IMR-90 (cell line): Measurements from ENCODE around the gene LAMA3.

ENCODE experiments used
- CEBPB ChIP-seq: IDR thresholded peaks from 2 replicates; pipeline ENCODE4 v1.6.1; 2012; ENCODE audit warnings: low read depth, low read length, improper control_type of control experiment
- CHD1 ChIP-seq: IDR thresholded peaks from 2 replicates; pipeline ENCODE4 v1.6.1; 2012; ENCODE audit warnings: low read depth, low read length, improper control_type of control experiment
- ELK1 ChIP-seq: fragments of 150-350 bp; IDR thresholded peaks from 2 replicates; pipeline ENCODE4 v1.6.1; 2016; ENCODE audit warnings: low read depth, mild to moderate bottlenecking, low read length, moderate library complexity, borderline replicate concordance
- FOS ChIP-seq: fragments of 150-350 bp; IDR thresholded peaks from 2 replicates; pipeline ENCODE4 v1.6.1; 2016; ENCODE audit warnings: low read depth, low read length
- MAZ ChIP-seq: IDR thresholded peaks from 2 replicates; pipeline ENCODE4 v1.6.1; 2012; ENCODE audit warnings: low read depth, mild to moderate bottlenecking, low read length, improper control_type of control experiment, moderate library complexity, borderline replicate concordance
- MXI1 ChIP-seq: IDR thresholded peaks from 2 replicates; pipeline ENCODE4 v1.6.1; 2012; ENCODE audit warnings: low read depth, mild to moderate bottlenecking, low read length, moderate library complexity, borderline replicate concordance
- NFE2L2 ChIP-seq: fragments of 150-350 bp; IDR thresholded peaks from 2 replicates; pipeline ENCODE4 v1.6.1; 2016; ENCODE audit warnings: low read depth, mild to moderate bottlenecking, low read length
- POLR2A ChIP-seq: IDR thresholded peaks from 2 replicates; pipeline ENCODE4 v1.6.1; 2012; ENCODE audit warnings: mild to moderate bottlenecking, low read depth, low read length
- RAD21 ChIP-seq: IDR thresholded peaks from 2 replicates; pipeline ENCODE4 v1.6.1; 2012; ENCODE audit warnings: low read length, improper control_type of control experiment
- RCOR1 ChIP-seq: IDR thresholded peaks from 2 replicates; pipeline ENCODE4 v1.6.1; 2012; ENCODE audit warnings: mild to moderate bottlenecking, low read length, improper control_type of control experiment; ENCODE audit not compliant: insufficient replicate concordance
- RFX5 ChIP-seq: IDR thresholded peaks from 2 replicates; pipeline ENCODE4 v1.8.0; 2012; ENCODE audit warnings: low read depth, mild to moderate bottlenecking, low read length, moderate library complexity
- SMC3 ChIP-seq: fragments of 150-350 bp; IDR thresholded peaks from 2 replicates; pipeline ENCODE4 v1.6.1; 2016; ENCODE audit warnings: low read depth, mild to moderate bottlenecking, antibody characterized with exemption, low read length, moderate library complexity
- TF ChIP-seq, protein P1 (sequence below): conservative IDR thresholded peaks from 2 replicates; pipeline ENCODE4 v1.5.1; 2012; ENCODE audit warnings: mild to moderate bottlenecking, low read depth, low read length, improper control_type of control experiment
- TF ChIP-seq, protein P2 (sequence below): fragments of 150-350 bp; IDR thresholded peaks from 2 replicates; pipeline ENCODE4 v1.6.1; 2017; ENCODE audit warnings: mild to moderate bottlenecking, antibody characterized with exemption, low read length, low read depth

DNA sequence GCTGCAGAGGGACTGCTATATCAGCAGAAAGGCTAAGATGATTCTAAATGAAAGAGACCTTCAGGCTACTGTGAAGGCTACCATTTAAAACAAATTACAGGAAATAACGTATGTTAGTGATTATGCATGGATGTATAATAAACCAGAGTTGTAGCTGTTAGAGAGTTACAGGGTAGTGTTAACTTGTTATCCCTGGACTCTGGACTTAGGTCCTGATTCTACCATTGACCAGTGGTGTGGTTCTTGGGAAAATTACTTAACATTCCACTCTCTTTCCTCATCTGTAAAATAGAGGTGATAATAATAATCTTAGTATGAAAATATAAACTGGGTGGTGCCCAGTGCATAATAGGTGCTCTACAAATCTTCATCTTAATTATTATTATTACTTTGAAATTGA lies 22.2 kb downstream of the LAMA3 start:
- TF ChIP-seq RFX5 (no peak), POLR2A (no peak), FOS (no peak), CEBPB (no peak), SMC3 (no peak), MAZ (no peak), RCOR1 (no peak), MXI1 (no peak), CHD1 (no peak), RAD21 (no peak), ELK1 (no peak), NFE2L2 (no peak)
- TF ChIP-seq, protein P1, sequence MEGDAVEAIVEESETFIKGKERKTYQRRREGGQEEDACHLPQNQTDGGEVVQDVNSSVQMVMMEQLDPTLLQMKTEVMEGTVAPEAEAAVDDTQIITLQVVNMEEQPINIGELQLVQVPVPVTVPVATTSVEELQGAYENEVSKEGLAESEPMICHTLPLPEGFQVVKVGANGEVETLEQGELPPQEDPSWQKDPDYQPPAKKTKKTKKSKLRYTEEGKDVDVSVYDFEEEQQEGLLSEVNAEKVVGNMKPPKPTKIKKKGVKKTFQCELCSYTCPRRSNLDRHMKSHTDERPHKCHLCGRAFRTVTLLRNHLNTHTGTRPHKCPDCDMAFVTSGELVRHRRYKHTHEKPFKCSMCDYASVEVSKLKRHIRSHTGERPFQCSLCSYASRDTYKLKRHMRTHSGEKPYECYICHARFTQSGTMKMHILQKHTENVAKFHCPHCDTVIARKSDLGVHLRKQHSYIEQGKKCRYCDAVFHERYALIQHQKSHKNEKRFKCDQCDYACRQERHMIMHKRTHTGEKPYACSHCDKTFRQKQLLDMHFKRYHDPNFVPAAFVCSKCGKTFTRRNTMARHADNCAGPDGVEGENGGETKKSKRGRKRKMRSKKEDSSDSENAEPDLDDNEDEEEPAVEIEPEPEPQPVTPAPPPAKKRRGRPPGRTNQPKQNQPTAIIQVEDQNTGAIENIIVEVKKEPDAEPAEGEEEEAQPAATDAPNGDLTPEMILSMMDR, result no peak
- TF ChIP-seq, protein P2, sequence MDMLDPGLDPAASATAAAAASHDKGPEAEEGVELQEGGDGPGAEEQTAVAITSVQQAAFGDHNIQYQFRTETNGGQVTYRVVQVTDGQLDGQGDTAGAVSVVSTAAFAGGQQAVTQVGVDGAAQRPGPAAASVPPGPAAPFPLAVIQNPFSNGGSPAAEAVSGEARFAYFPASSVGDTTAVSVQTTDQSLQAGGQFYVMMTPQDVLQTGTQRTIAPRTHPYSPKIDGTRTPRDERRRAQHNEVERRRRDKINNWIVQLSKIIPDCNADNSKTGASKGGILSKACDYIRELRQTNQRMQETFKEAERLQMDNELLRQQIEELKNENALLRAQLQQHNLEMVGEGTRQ, result no peak
